Measurements from ENCODE around the gene ZNF322.

- TF ChIP-seq CTCF (IDR thresholded peaks at IDR 0.05; ENCODE audit: low read depth, low read length, missing input control) = no peak
- no peak for TF ChIP-seq GABPA (IDR thresholded peaks at IDR 0.05 in 1 of 2, conservative IDR thresholded peaks at IDR 0.05 in 1 of 2)
- TF ChIP-seq, protein P1, sequence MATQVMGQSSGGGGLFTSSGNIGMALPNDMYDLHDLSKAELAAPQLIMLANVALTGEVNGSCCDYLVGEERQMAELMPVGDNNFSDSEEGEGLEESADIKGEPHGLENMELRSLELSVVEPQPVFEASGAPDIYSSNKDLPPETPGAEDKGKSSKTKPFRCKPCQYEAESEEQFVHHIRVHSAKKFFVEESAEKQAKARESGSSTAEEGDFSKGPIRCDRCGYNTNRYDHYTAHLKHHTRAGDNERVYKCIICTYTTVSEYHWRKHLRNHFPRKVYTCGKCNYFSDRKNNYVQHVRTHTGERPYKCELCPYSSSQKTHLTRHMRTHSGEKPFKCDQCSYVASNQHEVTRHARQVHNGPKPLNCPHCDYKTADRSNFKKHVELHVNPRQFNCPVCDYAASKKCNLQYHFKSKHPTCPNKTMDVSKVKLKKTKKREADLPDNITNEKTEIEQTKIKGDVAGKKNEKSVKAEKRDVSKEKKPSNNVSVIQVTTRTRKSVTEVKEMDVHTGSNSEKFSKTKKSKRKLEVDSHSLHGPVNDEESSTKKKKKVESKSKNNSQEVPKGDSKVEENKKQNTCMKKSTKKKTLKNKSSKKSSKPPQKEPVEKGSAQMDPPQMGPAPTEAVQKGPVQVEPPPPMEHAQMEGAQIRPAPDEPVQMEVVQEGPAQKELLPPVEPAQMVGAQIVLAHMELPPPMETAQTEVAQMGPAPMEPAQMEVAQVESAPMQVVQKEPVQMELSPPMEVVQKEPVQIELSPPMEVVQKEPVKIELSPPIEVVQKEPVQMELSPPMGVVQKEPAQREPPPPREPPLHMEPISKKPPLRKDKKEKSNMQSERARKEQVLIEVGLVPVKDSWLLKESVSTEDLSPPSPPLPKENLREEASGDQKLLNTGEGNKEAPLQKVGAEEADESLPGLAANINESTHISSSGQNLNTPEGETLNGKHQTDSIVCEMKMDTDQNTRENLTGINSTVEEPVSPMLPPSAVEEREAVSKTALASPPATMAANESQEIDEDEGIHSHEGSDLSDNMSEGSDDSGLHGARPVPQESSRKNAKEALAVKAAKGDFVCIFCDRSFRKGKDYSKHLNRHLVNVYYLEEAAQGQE (IDR thresholded peaks at IDR 0.05) = no peak
Measured at GRCh38 chr6:26629359-26629758, 30.2 kb downstream of the ZNF322 start.

Measured in liver (tissue), 3 donors.